SK-N-SH (cell line): ENCODE results near the gene USP10.

ENCODE experiments used
- CTCF ChIP-seq: fragments of 200-600 bp; sonication (generic); IDR thresholded peaks from 2 replicates; pipeline ENCODE4 v1.6.1; 2017; ENCODE audit warnings: antibody characterized with exemption, mild to moderate bottlenecking, moderate library complexity
- GABPA ChIP-seq: IDR thresholded peaks from 2 replicates; pipeline ENCODE4 v1.4.0; 2012; ENCODE audit warnings: low read depth, mild to moderate bottlenecking
- GATA2 ChIP-seq: sonication (generic); formaldehyde crosslinking; IDR thresholded peaks from 2 replicates; pipeline ENCODE4 v1.5.0; 2020; ENCODE audit warnings: mild to moderate bottlenecking, missing genetic modification reagents
- MAX ChIP-seq: IDR thresholded peaks from 2 replicates; pipeline ENCODE4 v1.4.0; 2012; ENCODE audit warnings: low read depth
- POLR2AphosphoS5 ChIP-seq: IDR thresholded peaks from 2 replicates; pipeline ENCODE4 v1.6.1; 2012; ENCODE audit warnings: low read depth, low read length
- RAD21 ChIP-seq: IDR thresholded peaks from 2 replicates; pipeline ENCODE4 v1.6.1; 2012; ENCODE audit warnings: mild to moderate bottlenecking, low read length
- TAF1 ChIP-seq: IDR thresholded peaks from 2 replicates; pipeline ENCODE4 v1.6.1; 2012; ENCODE audit warnings: low read depth, mild to moderate bottlenecking, low read length, moderate library complexity, borderline replicate concordance
- TCF12 ChIP-seq: IDR thresholded peaks from 2 replicates; pipeline ENCODE4 v1.4.0; 2012
- TEAD4 ChIP-seq: IDR thresholded peaks from 2 replicates; pipeline ENCODE4 v1.4.0; 2012; ENCODE audit warnings: mild to moderate bottlenecking, borderline replicate concordance; ENCODE audit not compliant: insufficient read depth
- ZBTB33 ChIP-seq: IDR thresholded peaks from 2 replicates; pipeline ENCODE4 v1.4.0; 2012; ENCODE audit warnings: low read depth, borderline replicate concordance
- TF ChIP-seq, protein P1 (sequence below): fragments of 150-350 bp; IDR thresholded peaks from 2 replicates; pipeline ENCODE4 v1.6.1; 2016; ENCODE audit warnings: mild to moderate bottlenecking, low read depth, low read length

DNA sequence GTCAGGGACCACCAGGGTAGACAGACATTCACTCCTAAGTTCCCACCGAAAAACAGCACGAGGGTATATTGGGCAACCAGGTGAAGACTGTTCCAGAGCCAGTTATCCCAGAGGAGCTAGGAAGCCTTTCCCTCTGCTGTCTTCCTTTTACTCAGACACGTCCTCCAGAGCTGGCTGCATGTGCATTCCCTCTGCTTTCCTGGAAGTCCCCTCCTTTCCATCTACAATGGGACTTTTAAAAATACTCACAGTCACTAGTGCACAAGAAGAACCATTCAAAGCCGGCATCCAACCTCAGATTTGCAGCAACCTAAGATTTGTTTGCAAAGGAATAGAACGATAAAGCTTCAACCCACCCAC, 87.4 kb downstream of the USP10 start:
- no peak for TF ChIP-seq CTCF
- TF ChIP-seq ZBTB33: no peak
- TF ChIP-seq RAD21: no peak
- TF ChIP-seq, protein P1, sequence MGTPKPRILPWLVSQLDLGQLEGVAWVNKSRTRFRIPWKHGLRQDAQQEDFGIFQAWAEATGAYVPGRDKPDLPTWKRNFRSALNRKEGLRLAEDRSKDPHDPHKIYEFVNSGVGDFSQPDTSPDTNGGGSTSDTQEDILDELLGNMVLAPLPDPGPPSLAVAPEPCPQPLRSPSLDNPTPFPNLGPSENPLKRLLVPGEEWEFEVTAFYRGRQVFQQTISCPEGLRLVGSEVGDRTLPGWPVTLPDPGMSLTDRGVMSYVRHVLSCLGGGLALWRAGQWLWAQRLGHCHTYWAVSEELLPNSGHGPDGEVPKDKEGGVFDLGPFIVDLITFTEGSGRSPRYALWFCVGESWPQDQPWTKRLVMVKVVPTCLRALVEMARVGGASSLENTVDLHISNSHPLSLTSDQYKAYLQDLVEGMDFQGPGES: no peak
- TF ChIP-seq GABPA: no peak
- TF ChIP-seq POLR2AphosphoS5: no peak
- TF ChIP-seq TEAD4: no peak
- no peak for TF ChIP-seq GATA2
- no peak for TF ChIP-seq TCF12
- no peak for TF ChIP-seq TAF1
- TF ChIP-seq MAX: no peak
